T-helper 2 cell treated with Interferon-gamma antibody and Interleukin-4, amounts not matched to agents 100 ng/mL and 5 ng/mL, for 36 hours (primary cell): ENCODE measurements around the gene AGTPBP1. TPM values are rescaled to one million over a fixed set of nuclear protein-coding genes. Genes with fewer than 3 reads are reported as not detected.
"Not testable (repeated sequence)": the region's sequence is repeated elsewhere in the genome, so short reads cannot be mapped to it uniquely, and the experiment has no call there.

Experiments
- intact Hi-C: fragments of 100-400 bp; cut with micrococcal nuclease; formaldehyde crosslinking; loops from one replicate; pipeline ENCODE4 v1.15.1; 2023
- total RNA-seq: library from RNA; stranded (reverse); gene quantifications from 2 replicates; pipeline ENCODE4 v1.2.3, GENCODE V29; 2022

Gene AGTPBP1, protein sequence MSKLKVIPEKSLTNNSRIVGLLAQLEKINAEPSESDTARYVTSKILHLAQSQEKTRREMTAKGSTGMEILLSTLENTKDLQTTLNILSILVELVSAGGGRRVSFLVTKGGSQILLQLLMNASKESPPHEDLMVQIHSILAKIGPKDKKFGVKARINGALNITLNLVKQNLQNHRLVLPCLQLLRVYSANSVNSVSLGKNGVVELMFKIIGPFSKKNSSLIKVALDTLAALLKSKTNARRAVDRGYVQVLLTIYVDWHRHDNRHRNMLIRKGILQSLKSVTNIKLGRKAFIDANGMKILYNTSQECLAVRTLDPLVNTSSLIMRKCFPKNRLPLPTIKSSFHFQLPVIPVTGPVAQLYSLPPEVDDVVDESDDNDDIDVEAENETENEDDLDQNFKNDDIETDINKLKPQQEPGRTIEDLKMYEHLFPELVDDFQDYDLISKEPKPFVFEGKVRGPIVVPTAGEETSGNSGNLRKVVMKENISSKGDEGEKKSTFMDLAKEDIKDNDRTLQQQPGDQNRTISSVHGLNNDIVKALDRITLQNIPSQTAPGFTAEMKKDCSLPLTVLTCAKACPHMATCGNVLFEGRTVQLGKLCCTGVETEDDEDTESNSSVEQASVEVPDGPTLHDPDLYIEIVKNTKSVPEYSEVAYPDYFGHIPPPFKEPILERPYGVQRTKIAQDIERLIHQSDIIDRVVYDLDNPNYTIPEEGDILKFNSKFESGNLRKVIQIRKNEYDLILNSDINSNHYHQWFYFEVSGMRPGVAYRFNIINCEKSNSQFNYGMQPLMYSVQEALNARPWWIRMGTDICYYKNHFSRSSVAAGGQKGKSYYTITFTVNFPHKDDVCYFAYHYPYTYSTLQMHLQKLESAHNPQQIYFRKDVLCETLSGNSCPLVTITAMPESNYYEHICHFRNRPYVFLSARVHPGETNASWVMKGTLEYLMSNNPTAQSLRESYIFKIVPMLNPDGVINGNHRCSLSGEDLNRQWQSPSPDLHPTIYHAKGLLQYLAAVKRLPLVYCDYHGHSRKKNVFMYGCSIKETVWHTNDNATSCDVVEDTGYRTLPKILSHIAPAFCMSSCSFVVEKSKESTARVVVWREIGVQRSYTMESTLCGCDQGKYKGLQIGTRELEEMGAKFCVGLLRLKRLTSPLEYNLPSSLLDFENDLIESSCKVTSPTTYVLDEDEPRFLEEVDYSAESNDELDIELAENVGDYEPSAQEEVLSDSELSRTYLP
- 29.1 TPM in 2 replicates for total RNA-seq

DNA sequence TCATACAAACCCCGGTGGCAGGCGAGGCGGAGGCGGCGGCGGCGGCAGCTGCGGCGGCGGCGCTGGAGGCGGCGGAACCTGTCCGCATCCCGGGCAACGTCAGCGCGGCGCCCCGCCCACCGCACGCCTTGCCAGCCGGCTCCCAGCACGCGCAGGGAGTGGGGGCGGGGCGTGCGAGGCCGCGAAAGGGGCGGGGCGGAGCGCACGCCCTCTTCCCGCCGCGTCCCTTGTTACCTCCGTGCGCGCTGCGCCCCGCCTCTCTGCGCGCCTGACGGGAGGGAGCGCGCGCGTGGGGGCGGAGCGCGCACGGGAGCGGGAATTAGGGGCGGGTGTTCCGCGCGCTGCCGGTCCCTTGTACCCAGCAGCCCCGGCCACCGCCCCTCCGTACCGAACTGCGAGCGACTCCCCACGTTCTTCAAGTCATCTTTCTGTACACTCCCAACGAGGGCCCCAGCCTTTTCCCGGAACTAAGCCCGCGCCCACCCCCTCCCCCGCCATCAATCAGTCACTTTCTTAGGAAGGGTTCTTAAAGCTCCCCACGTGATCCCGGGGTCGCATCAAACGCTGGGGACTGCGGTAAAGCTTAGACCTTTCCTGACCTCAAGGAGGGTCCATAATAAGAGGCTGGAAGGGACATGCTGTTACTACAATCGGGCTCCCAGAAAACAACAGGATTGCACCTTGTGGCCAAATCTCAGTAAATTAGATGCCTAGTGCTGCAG, at the start of gene AGTPBP1:
Gene AGTPBP1, minus strand, starts transcription at position 80 of the 722 bp plus-strand sequence. CDS start 29,421 bp downstream, outside the sequence.
- intact Hi-C loops: loop anchor here (1.0 to 5.0 kb wide), 8 partner anchors 17 to 1760 kb away; partner anchors contain the start of genes GAS1, HNRNPK, RMI1 and TUT7

DNA sequence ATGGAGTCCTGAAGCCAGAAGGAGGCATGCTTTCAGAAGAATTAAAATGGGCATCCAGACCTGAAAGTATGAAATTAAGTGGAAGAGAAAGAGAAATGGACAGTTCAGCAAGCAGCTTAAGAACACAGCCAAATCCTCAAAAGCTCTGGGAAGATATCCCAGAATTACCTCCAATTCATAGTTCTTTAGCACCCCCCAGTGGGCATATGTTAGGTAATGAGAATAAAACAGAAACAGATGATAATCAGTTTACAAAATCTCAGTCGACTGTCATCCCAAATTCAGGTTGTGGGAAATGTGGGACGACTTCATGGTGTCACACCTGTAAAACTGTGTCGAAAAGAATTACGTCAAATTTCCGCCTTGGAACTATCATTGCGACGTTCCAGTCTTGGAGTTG, 44.4 kb upstream of the AGTPBP1 start:
- intact Hi-C loops: not testable (repeated sequence)

DNA sequence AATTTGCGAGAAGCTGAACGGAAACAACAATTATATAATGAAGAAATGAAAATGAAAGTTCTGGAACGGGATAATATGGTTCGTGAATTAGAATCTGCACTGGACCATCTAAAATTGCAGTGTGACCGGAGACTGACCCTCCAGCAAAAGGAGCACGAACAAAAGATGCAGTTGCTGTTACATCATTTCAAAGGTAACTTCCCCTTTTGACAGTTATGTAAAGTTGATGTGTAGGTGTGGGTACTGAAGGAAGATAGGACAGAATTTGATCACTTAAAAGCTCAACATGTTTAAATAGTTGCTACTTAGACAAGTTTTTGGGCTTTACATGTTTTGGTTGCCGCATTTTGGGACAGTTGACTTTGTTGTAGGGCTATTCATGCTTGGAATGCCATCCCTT, 32.1 kb upstream of the AGTPBP1 start:
- intact Hi-C loops: not testable (repeated sequence)

DNA sequence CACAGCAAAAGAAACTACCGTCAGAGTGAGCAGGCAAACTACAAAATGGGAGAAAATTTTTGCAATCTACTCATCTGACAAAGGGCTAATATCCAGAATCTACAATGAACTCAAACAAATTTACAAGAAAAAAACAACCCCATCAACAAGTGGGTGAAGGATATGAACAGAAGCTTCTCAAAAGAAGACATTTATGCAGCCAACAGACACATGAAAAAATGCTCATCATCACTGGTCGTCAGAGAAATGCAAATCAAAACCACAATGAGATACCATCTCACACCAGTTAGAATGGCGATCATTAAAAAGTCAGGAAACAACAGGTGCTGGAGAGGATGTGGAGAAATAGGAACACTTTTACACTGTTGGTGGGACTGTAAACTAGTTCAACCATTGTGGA, 20.0 kb upstream of the AGTPBP1 start:
- intact Hi-C loops: not testable (repeated sequence)

DNA sequence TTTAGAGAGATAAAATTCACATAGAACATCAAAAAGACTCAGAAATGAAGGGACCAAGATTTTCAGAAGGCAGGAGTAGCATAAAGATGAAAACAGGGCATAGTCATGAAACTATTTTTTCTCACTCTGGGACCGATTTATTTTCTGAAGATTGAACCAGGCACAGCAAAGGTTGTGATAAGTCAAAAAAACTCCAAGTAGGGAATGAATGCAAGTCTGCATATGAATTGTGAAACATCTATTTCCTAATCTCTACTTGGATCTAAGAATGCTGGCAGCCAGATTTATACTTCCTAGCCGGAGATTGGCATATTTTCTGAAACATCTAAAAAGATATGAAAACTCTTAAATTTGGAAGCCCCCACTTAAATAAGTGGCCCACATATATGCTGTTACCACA, 16.0 kb upstream of the AGTPBP1 start:
- intact Hi-C loops: not testable (repeated sequence)

DNA sequence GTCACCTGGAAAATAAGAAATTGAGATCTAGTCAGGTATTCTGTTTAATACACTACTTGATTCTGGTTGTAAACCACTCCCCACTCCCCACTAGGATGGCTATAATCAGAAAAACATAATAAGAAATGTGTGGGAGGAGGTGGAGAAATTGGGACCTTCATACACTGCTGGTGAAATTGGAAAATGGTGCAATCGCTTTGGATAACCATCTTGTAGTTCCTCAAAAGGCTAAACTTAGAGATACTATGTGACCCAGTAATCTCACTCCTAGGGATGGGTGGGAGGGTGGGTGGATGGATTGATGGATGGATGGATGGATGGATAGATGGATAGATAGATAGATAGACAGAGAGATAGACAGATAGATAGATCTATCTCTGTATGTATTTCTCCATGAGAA, 14.5 kb upstream of the AGTPBP1 start:
- intact Hi-C loops: not testable (repeated sequence)

DNA sequence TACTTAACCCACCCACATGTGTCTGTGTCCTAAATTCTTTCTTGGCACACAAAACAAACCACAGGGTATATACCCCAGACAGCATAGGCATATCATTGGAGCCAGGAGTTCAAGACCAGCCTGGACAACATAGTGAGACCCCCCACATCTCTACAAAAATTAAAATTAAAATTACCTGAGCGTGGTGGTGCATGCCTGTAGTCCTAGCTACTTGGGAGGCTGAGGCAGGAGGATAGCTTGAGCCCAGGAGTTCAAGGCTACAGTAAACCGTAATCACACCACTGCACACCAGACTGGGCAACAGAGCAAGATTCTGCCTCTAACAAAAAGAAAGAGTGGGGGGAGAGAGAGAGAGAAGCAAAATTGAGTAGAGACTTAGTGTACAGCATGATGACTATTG, 4.6 kb upstream of the AGTPBP1 start:
- intact Hi-C loops: no loop called here

DNA sequence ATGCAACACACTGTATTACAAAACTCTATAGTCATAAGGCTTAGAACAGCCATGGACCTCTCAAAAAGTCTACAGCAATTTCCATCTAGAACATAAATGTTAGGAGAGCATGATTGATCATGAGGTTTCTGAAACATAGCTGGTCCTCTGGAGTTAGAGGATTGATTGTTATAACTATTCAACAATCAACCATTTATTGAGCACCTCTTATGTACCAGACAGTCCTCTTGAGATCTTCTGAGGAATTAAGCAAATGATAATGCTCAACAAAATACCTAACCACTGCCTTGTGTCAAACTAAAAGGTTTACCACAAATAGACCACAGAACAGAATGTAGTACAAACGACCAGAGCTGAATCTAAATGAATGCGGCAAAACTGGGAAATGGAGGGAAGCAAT, 3.4 kb upstream of the AGTPBP1 start:
- intact Hi-C loops: no loop called here

DNA sequence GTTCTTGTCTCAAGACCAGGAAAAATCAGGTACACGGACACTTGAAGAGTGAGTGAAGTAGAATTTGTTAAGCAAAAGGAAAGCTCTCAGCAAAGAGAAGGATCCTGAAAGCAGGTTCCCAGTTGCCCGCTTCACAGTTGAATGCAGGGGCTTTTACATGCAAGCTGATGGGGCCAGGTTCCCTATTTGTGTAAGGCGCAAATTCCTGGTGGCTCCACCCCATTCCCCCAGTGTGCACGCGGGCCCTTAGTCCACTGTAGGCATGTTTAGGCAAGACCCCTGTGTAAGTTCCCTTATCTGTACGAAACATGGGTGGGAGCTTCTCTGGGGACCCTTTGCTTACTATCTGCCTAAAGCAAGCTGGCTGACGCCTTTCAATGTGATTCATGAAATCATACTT, 2.7 kb upstream of the AGTPBP1 start:
- intact Hi-C loops: loop anchor here (5.0 kb wide), 3 partner anchors 63 to 1762 kb away; partner anchors contain the start of genes GAS1, HNRNPK and RMI1

DNA sequence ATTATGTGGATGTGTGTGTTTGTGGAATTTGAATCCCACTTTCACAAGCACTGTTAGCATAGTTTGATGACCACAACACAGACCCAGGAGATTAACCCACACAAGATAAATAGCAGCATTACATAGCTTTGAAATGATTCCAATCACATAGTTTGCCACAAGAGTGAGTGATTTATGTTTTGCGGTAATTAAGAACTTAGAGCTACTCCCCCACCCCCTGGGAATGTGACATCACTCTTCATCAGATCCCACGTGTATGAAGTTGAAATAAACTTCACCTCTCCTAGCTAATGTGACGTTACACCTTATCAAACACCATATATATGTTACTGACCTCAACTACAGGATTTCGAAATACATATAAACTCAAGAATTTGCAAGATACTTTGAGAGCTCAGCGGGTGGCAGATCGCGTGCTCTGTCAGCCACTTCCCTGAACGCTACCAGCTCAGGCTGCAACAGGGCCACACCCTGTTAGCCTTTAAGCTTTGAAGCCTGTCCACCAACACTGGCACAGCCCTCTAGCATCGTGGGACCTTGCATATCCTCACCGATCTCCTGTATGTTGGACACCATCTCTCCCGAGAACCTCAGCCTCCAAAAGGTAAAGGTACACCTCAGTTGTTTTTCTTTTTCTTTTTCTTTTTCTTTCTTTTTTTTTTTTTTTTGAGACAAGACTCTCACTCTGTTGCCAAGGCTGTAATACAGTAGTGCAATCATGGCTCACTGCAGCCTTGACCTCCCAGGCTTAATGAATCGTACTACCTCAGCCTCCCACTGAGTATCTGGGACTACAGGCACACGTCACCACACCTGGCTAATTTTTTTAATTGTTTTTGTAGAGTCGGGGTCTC, 1.7 kb upstream of the AGTPBP1 start:
- intact Hi-C loops: loop anchor here (5.0 kb wide), 3 partner anchors 64 to 1761 kb away; partner anchors contain the start of genes GAS1, HNRNPK and RMI1

DNA sequence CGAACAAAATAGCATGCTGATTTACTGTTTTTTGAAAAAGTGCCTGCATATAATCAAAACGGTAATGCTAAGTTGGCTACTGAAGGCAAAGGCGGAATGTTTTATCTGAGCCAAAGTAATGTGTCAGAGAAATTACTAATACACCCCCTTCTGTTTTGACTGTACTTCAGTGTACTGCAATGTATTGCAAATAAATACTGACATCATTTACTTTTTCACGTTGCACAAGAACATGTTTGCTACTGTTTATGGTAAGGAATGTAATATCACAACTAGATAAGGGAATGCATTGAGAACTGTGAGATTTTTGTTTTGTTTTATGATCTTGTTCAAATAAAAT, 813 bp upstream of the AGTPBP1 start:
- intact Hi-C loops: loop anchor here (1.0 to 5.0 kb wide), 7 partner anchors 44 to 1760 kb away; partner anchors contain the start of genes GAS1, HNRNPK, RMI1 and TUT7

DNA sequence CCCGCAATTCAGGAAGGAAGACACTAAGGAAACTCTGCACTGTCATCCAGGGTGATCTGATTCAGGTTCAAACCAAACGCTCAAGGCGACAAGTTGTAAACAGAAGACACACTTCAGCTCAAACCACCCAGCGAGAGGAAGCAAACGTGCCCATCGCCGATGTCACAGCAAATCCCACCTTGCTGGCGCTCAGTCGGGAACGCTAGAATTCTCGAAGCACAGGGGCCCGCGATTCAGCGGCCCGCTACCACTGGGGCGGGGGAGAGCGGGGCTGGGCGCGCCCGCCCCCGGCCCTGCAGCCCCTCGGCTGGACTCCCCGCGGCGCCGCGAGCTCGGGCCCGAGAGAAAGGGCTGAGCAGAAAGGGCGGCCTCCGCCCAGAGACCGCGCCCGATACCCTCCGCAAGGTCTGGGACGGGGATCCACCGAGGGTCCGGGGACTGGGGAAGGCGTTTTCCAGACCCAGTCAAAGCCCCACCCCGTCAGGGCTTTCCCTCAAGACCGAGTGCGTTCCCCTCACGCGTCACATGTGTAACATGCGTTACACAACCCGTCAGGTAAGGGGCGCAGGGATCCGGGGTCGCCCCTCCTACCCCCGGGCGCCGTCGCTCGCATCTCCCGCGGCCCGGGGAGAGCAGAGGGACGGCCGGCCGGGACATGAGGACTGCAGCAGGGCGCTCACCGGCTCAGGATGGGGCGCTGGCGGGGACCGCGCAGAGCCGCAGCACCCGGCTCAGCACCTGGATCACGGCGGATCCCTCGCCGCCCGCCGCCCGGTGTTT, 469 bp downstream of the AGTPBP1 start:
- intact Hi-C loops: loop anchor here (2.0 to 5.0 kb wide), 4 partner anchors 16 to 1759 kb away; partner anchors contain the start of genes GAS1, HNRNPK and RMI1

DNA sequence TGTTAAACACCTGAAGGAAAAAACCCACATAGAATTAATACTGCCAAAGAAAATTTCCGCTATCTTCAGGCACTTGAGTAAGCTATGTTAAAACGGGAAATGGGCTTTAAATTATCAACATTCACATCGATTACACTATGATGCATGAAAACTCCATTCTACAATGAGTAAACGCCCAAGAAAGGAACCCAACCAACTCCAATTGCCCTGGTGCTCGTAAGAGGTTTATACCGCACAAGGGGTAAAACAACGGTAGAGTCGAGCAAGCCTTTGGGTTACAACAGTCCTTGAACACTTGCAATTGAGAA, 1.0 kb downstream of the AGTPBP1 start:
- intact Hi-C loops: loop anchor here (2.0 to 5.0 kb wide), 4 partner anchors 16 to 1758 kb away; partner anchors contain the start of genes GAS1, HNRNPK and RMI1

DNA sequence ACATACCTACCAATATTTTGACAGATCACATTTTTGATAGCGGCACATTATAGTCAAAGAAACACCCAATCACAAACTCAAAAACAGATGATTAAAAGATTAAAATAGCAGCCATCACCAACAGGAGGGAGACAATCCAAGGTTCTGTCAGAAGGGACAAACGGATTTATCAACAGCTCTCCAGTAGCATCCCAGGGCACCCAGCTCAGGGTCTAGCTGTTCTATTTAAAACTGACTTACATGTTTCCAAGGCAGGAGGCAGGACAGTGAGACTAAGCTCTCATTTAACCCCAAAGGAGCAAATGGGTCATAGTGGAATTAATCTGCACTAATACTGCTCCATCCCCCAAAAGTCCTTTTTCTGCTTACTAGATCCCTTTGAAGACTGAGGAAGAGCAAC, 3.2 kb downstream of the AGTPBP1 start:
- intact Hi-C loops: no loop called here

DNA sequence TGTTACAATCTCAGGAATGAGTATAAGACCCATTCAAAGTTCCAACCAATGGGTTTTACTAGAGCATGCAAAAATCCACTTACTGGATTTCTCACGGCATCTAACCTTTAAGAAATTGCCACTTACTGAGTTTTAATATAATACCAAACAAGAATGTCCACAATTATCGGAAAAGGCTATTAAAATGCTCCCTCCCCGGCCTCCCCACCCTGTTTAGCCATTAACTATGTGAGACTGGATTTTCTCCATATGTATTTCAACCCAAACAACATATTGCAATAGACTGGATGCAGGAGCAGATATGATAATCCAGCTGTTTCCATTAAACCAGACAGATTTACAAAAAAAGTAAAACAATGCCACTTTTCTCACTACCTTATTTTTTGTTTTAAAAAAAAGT, 4.1 kb downstream of the AGTPBP1 start:
- intact Hi-C loops: no loop called here

DNA sequence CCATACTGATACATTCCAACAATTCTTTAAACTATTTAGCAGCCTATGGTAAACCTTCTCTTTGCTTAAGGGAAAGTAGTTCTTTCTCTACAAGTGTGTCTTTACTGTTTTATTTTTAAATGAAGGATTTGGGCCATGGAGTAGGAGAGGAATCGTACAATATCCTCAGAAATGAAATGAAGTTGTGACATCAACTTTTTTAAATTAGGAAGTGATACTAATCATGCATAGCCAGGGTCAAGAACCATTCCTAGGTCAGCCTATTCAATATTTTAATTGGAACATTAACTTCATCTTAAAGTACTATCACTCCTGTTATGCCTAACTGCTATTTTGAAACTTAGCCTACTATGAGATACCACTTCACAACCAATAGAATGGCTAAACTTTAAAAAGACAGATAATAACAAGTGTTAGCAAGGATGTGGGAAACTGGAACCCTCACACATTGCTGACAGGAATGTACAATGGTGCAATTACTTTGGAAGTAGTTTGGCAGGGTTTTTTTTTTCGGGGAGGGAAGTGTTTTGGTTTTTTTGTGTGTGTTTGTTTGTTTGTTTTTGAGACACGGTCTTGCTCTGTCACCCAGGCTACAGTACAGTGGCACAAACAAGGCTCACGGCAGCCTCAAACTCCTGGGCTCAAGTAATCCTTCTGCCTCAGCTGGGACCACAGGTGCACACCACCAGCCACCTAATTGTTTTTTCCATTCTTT, 10.7 kb downstream of the AGTPBP1 start:
- intact Hi-C loops: no loop called here

DNA sequence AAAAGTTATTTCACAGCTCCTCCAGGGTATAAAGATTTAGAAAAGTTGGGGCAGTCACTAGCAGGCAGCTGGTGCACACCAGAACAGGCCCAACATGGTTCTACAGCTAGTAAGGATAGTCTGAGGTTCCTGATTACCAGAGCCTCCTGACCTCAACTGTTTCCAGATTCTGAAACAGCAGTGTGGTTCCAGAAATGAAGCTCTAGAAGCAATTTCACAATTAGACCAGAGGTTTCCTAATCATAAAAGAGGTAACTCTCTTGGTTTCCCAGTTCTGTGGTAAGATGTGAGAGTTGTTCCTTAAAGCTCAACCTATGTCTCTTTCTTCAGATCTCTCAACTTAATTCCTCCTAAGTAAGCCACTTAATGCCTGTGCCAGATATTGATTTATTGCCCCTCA, 11.9 kb downstream of the AGTPBP1 start:
- intact Hi-C loops: no loop called here

DNA sequence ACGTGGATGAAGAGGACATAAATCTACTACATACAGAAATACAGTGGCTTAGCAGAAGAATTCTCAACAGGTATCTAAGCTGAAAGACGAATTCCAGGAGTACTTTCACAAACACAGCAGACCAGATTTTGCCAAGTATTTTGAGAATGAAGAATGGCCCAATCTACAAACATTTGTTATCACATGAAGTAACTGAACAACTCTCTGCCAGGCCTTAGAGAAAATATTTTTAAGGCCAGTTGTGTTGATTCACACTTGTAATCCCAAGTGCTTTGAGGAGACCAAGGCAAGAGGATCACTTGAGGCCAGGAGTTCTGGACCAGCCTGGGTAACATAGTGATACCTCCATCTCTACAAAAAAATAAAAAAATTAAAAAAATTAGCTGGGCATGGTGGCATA, 14.3 kb downstream of the AGTPBP1 start:
- intact Hi-C loops: no loop called here
